ENCODE results near the gene DNASE2B.

DNASE2B gene

DNA sequence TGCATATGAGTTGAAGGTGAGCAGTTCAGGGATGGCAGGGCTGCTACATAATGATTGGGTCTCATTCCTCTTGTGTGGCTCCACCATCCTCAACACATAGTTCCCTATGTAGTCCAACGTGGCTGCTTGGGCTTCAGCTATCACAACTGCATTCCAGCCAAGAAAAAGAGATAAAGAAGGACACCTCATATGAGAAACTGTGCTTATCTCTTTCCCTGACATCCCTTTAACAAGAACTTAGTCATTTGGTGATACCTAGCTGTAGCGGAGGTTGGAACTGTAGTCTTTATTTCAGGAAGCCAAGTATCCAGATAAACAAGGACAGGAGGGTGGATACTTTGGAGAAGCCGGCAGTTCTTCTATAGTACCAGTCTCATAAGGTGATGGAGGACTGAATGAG is 42.7 kb upstream of the DNASE2B start:
- no peak overlapping the region for H3K4me3 ChIP-seq (ENCODE audit: insufficient read length, low read depth)
- no peaks in the 10 kb centered on the region for H3K36me3 ChIP-seq (ENCODE audit: insufficient read depth, insufficient read length, low read length)
- DNase-seq (ENCODE audit: low read depth, low spot score): no peak
- H3K4me1 ChIP-seq (ENCODE audit: insufficient read depth, insufficient read length): no peaks in the 10 kb centered on the region
- no peaks in the 10 kb centered on the region for H3K27me3 ChIP-seq (ENCODE audit: insufficient read depth, insufficient read length)
- no peak for TF ChIP-seq YY1 (IDR thresholded peaks at IDR 0.05; ENCODE audit: insufficient read depth, insufficient read length)
- no peak for TF ChIP-seq SUZ12 (IDR thresholded peaks at IDR 0.05; ENCODE audit: extremely low read depth, insufficient read depth, insufficient read length)
- TF ChIP-seq ZNF274 (IDR thresholded peaks at IDR 0.05; ENCODE audit: low read depth, low read length): no peak
- no peaks in the 10 kb centered on the region for H3K9me3 ChIP-seq (ENCODE audit: insufficient read depth, low read length)
- no peak overlapping the region for H3K9ac ChIP-seq (ENCODE audit: insufficient read length, low read depth)

GRCh38 chr1:84356881-84357280 is 41.4 kb upstream of the DNASE2B start:
- H3K27me3 ChIP-seq (ENCODE audit: insufficient read depth, insufficient read length): no peaks in the 10 kb centered on the region
- H3K9ac ChIP-seq (ENCODE audit: insufficient read length, low read depth): no peak overlapping the region
- TF ChIP-seq ZNF274 (IDR thresholded peaks at IDR 0.05; ENCODE audit: low read depth, low read length) (no peak), SUZ12 (IDR thresholded peaks at IDR 0.05; ENCODE audit: extremely low read depth, insufficient read depth, insufficient read length) (no peak), YY1 (IDR thresholded peaks at IDR 0.05; ENCODE audit: insufficient read depth, insufficient read length) (no peak)
- no peak overlapping the region for H3K4me3 ChIP-seq (ENCODE audit: insufficient read length, low read depth)
- H3K36me3 ChIP-seq (ENCODE audit: insufficient read depth, insufficient read length, low read length): no peaks in the 10 kb centered on the region
- H3K9me3 ChIP-seq (ENCODE audit: insufficient read depth, low read length): no peaks in the 10 kb centered on the region
- DNase-seq (ENCODE audit: low read depth, low spot score): no peak
- no peaks in the 10 kb centered on the region for H3K4me1 ChIP-seq (ENCODE audit: insufficient read depth, insufficient read length)

- no peaks in the 10 kb centered on the region for H3K4me1 ChIP-seq (ENCODE audit: insufficient read depth, insufficient read length)
- no peaks in the 10 kb centered on the region for H3K9me3 ChIP-seq (ENCODE audit: insufficient read depth, low read length)
- no peaks in the 10 kb centered on the region for H3K27me3 ChIP-seq (ENCODE audit: insufficient read depth, insufficient read length)
- H3K4me3 ChIP-seq (ENCODE audit: insufficient read length, low read depth): no peak overlapping the region
- H3K9ac ChIP-seq (ENCODE audit: insufficient read length, low read depth): no peak overlapping the region
- no peak for DNase-seq (ENCODE audit: low read depth, low spot score)
- TF ChIP-seq SUZ12 (IDR thresholded peaks at IDR 0.05; ENCODE audit: extremely low read depth, insufficient read depth, insufficient read length) (no peak), YY1 (IDR thresholded peaks at IDR 0.05; ENCODE audit: insufficient read depth, insufficient read length) (no peak), ZNF274 (IDR thresholded peaks at IDR 0.05; ENCODE audit: low read depth, low read length) (no peak)
- no peaks in the 10 kb centered on the region for H3K36me3 ChIP-seq (ENCODE audit: insufficient read depth, insufficient read length, low read length)
Measured at GRCh38 chr1:84358695-84359094, 39.6 kb upstream of the DNASE2B start.

GRCh38 chr1:84360316-84360715 is 38.0 kb upstream of the DNASE2B start:
- Histone ChIP-seq H3K9ac (ENCODE audit: insufficient read length, low read depth) (no peak overlapping the region), H3K4me1 (ENCODE audit: insufficient read depth, insufficient read length) (no peaks in the 10 kb centered on the region), H3K27me3 (ENCODE audit: insufficient read depth, insufficient read length) (no peaks in the 10 kb centered on the region), H3K36me3 (ENCODE audit: insufficient read depth, insufficient read length, low read length) (no peaks in the 10 kb centered on the region), H3K9me3 (ENCODE audit: insufficient read depth, low read length) (no peaks in the 10 kb centered on the region), H3K4me3 (ENCODE audit: insufficient read length, low read depth) (no peak overlapping the region)
- no peak for DNase-seq (ENCODE audit: low read depth, low spot score)
- no peak for TF ChIP-seq YY1 (IDR thresholded peaks at IDR 0.05; ENCODE audit: insufficient read depth, insufficient read length)
- TF ChIP-seq SUZ12 (IDR thresholded peaks at IDR 0.05; ENCODE audit: extremely low read depth, insufficient read depth, insufficient read length): no peak
- TF ChIP-seq ZNF274 (IDR thresholded peaks at IDR 0.05; ENCODE audit: low read depth, low read length): no peak

DNA sequence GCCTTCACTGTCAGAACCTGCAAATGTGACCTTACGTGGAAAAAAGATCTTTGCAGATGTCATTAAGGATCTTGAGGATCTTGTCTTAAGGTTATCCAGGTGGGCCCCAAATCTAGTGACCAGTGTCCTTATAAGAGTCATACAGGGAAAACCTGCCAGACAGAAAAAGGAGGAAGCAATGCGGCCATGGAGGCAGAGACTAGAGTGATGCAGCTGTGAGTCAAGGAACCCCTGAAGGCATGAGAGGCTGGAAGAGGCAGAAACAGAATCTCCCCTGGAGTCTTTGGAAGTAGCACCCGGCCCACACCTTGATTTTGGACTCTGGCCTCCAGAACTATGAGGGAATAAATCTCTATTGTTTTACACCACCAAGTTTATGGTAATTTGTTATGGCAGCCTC is 36.5 kb upstream of the DNASE2B start:
- Histone ChIP-seq H3K9ac (ENCODE audit: insufficient read length, low read depth) (no peak overlapping the region), H3K27me3 (ENCODE audit: insufficient read depth, insufficient read length) (no peaks in the 10 kb centered on the region), H3K4me3 (ENCODE audit: insufficient read length, low read depth) (no peak overlapping the region), H3K36me3 (ENCODE audit: insufficient read depth, insufficient read length, low read length) (no peaks in the 10 kb centered on the region), H3K9me3 (ENCODE audit: insufficient read depth, low read length) (no peaks in the 10 kb centered on the region), H3K4me1 (ENCODE audit: insufficient read depth, insufficient read length) (no peaks in the 10 kb centered on the region)
- DNase-seq (ENCODE audit: low read depth, low spot score): no peak
- TF ChIP-seq ZNF274 (IDR thresholded peaks at IDR 0.05; ENCODE audit: low read depth, low read length) (no peak), SUZ12 (IDR thresholded peaks at IDR 0.05; ENCODE audit: extremely low read depth, insufficient read depth, insufficient read length) (no peak), YY1 (IDR thresholded peaks at IDR 0.05; ENCODE audit: insufficient read depth, insufficient read length) (no peak)

- H3K27me3 ChIP-seq (ENCODE audit: insufficient read depth, insufficient read length): no peaks in the 10 kb centered on the region
- no peak overlapping the region for H3K9ac ChIP-seq (ENCODE audit: insufficient read length, low read depth)
- H3K4me1 ChIP-seq (ENCODE audit: insufficient read depth, insufficient read length): no peaks in the 10 kb centered on the region
- TF ChIP-seq SUZ12 (IDR thresholded peaks at IDR 0.05; ENCODE audit: extremely low read depth, insufficient read depth, insufficient read length) (no peak), ZNF274 (IDR thresholded peaks at IDR 0.05; ENCODE audit: low read depth, low read length) (no peak), YY1 (IDR thresholded peaks at IDR 0.05; ENCODE audit: insufficient read depth, insufficient read length) (no peak)
- no peak overlapping the region for H3K4me3 ChIP-seq (ENCODE audit: insufficient read length, low read depth)
- no peaks in the 10 kb centered on the region for H3K36me3 ChIP-seq (ENCODE audit: insufficient read depth, insufficient read length, low read length)
- DNase-seq (ENCODE audit: low read depth, low spot score): no peak
- H3K9me3 ChIP-seq (ENCODE audit: insufficient read depth, low read length): no peaks in the 10 kb centered on the region
Measured at GRCh38 chr1:84363019-84363418, 35.3 kb upstream of the DNASE2B start.

DNA sequence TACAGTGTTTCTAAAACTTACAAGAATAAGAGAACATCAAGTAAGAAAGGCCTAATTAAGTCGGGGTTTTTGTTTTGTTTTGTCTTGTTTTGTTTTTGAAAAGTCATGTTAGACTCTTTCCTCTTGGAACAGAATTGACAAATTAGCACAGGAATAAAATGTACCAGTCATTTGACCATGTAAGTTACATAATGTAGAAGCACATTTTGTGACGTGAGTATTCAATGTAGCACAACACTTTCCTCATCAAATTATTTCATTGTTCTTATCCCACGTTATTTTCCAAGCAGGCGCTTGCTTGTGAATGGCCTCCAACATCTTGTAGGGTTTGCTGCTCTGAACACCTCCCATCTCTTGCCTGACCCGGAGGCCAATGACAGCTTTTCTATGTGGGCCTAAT is 34.7 kb upstream of the DNASE2B start:
- DNase-seq (ENCODE audit: low read depth, low spot score): no peak
- Histone ChIP-seq H3K4me1 (ENCODE audit: insufficient read depth, insufficient read length) (no peaks in the 10 kb centered on the region), H3K27me3 (ENCODE audit: insufficient read depth, insufficient read length) (no peaks in the 10 kb centered on the region), H3K9ac (ENCODE audit: insufficient read length, low read depth) (no peak overlapping the region), H3K9me3 (ENCODE audit: insufficient read depth, low read length) (no peaks in the 10 kb centered on the region), H3K36me3 (ENCODE audit: insufficient read depth, insufficient read length, low read length) (no peaks in the 10 kb centered on the region), H3K4me3 (ENCODE audit: insufficient read length, low read depth) (no peak overlapping the region)
- TF ChIP-seq SUZ12 (IDR thresholded peaks at IDR 0.05; ENCODE audit: extremely low read depth, insufficient read depth, insufficient read length) (no peak), ZNF274 (IDR thresholded peaks at IDR 0.05; ENCODE audit: low read depth, low read length) (no peak), YY1 (IDR thresholded peaks at IDR 0.05; ENCODE audit: insufficient read depth, insufficient read length) (no peak)

Measured in NT2/D1 (cell line).